UCSD-AML1 (cell line): ENCODE data around the gene CCDC88C.
A peak's percentile ranks its signal among the peaks of the same experiment; 100 is the strongest.
"Not testable (repeated sequence)": the region's sequence is repeated elsewhere in the genome, so short reads cannot be mapped to it uniquely, and the experiment has no call there.

Experiments used
- DNase-seq: peaks from one replicate; lab custom pipeline; 2025; ENCODE audit not compliant: unreplicated experiment; lab: John Stamatoyannopoulos, UW

CCDC88C gene

DNA sequence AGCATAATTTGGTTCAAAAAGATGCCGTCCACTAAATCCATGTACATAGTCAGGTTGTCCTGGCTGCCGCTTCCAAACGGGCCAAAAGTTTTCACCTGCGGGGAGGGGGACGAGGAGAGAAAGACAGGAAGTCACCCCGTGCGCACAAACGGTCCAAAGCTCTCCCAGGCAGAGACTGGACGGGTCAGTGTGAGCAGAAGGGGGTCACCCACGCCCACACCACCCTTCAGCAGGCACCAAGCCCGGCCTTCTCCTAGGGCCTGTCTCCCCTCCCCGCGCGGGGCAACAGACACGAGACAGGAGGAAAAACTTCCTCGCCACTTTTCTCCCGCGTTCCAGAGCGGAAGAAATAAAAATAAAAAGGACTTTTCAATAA lies 888 bp downstream of the CCDC88C start:
- no peak for DNase-seq

DNA sequence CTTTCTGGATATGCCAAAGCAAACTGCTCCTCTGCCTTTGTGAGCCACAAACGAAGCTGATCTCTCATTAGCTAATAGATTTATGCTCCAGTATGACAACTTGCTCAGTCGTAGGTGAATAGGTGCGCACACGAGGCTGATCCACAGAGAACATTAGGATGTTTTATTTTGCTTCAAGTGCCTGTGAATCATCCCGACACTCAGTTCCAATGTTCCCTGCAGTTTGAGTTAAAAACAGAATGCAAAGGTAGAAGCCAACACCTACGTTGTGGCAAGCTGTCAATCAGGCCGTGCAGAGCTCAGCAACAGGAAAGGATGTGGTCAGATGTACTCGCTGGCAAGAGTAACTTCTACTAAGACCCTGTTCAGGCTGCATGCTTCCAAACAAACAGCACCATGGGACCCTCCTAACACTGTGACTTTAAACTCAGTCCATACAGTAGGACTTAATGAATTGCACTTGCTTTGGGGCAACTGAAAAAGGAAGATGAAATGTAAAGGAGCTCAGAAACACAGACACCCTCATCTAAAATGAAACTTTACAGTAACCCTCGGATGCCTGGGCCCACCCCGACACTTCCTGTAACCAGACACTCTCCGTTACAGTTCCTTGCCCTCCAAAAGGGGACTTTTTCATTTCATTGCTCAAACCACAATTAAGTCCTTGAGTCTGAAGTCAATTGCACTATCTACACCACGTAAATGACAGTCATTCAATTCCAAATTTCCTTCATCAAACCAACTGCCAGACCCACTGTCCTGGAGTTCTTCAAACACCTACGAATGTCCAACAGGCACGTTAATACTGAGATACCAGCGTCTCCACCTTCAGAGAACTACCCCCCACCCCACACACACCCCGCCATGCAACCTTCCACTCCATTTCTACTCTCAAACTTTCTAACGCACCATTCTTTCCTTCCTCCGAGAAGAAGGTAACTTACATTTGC lies 1.6 kb downstream of the CCDC88C start:
- peak; percentile 45 for DNase-seq

DNA sequence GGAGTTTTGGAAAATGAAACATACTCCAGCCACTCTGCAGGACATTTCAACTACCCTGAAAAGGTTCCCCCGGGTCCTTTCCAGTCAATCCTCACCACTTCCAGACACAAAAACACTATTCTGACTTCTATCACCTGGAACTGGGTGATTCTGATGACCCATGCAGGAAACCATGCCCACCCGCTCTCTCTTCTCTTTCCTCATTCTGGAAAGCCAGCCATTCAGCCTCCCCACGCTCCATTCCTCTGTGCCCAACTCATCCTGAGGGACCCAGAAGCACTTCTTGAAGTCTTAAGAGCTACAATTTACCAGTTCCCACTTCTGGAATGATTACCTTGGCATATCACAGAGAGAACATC lies 3.2 kb downstream of the CCDC88C start:
- no peak for DNase-seq

DNA sequence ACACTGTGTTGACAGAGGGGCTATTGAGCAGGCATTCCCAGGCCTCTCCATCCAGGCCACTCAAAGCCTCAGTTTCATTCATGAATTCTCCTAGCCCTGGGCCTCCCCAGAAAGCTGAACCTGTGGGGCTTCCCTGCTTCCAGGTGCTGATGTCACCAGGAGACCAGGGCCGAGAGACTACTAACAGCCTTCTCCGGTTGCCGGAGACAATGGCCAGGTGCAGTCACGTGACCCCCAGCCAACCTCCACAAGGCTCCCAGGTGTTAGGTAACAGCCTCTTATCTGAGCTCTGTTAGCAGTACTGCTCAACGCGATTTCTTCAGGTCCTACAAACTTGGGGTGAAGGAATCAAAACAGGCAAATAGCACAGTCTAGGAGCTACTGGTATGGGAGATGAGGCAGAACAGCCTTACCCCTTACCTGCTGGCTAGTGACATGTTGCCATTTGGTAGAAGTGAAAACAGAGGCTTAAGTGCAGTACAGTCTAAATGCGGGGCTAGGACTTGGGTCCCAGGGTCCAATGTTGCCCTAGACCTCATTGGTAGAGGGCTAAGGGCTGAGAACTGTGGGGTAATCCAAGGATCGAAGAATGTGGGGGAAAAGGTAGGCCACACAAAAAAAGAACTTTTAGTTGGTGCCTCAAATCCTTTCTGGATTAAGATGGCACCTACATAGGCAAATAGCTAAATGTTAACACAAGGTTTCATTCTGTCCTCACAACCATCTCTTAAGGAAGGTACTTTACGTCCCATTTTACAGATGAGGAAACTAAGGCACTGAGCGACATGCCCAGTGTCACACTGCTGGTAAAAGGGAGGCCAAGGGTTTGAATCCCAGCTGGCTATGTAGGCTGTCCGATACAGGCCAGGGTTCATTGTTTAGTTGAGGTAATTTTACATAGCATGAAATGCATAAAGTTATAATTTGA lies 3.8 kb downstream of the CCDC88C start:
- no peak for DNase-seq

DNA sequence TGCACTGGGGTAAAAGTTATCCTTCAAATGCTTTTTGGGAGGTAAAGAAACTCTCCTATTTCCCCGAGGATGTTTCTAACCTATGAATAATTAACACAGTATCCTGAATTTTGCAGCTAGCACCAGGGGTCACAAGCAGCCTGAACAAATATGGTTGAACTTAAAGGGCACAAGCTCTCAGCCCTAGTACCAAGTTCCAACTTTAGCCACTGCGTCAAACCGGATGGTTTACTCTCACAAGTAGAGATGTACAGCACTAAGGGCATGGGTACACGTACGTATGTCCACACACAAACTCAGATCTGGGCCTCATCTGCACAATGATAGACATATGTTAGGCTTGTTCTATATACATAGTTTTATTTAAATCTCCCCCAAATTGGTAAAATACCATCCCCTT lies 4.7 kb downstream of the CCDC88C start:
- no peak for DNase-seq

DNA sequence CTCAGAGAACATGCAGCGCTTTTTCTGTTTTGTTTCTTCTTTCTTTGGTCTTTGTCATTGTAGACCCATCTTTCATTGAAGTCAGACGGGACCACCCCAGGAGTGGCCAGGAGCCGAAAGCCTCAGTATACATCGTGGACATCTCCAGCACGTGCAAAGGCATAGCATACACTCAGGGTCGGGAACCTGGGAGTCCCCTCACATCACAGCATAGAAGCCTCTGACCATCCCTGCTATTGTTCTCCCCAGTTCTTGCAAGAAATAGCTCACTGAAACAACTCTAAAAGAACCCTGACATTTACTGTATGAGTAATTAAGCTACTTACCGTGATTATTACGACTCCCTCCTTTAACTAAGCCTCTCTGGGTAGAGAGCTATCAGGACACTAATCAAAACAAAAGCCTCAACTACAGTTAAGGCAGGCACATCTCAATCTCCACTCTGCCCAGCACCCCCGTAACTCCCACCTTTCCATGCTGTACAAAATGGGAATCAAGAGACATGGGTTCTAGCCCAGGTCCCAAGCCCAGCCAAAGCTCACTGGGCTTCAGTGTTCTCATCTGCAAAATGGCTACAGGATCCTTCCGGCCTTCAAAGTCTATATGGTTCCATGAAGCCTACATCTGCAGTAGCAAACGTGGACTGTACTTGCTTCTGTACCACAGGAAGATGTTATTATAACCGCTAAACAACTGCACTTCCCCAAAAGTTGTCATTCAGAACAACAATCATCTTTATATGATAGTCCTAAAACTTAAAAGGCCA lies 6.7 kb downstream of the CCDC88C start:
- DNase-seq, result no peak

DNA sequence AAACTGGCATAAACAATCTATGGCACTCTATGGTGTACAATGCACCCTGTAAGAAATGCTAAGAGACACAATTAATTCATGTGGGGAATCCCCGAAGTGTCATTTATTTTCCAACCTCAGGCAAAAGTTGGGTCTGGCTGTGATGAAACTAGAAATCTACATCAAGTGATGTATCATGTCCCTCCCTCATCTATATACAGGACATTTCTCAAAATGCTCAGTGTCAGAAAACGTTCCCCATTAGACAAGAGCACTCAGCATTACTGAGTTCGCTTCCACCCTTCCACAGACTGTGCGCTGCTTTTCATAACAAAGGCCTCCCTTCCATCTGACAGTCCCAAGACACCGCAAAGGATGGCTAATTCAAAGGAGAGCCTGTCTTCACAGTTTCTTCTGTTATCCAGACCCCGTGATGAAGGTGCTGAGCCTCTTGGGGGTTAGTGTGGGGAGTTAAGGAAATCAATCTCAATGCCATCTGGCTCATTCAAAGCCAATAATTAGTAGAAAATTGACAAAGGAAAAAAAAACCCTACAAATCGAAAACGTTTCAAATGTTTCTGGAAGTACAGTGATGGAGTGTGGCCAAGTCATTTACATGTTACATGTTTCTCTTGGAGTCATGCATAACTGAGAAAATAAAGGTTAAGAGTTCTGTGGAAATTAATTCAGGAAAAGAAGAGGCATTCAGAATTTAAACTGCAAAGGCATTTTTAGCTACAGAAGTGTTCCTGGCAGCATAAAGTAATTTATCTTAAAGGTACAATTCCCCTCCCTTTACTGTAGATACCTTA lies 7.5 kb downstream of the CCDC88C start:
- DNase-seq, result no peak

DNA sequence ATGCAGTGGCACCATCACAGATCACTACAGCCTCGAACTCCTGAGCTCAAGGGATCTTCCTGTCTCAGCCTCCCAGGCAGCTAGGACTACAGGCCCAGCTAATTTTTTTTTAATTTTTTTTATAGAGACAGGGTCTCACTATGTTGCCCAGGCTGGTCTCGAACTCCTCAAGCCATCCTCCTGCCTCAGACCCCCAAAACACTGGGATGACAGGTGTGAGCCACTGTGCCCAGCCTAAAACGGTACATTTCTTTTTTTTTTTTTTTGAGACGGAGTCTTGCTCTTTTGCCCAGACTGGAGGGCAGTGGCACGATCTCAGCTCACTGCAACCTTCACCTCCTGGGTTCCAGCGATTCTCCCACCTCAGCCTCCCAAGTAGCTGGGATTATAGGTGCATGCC lies 8.4 kb downstream of the CCDC88C start:
- not testable (repeated sequence) for DNase-seq

DNA sequence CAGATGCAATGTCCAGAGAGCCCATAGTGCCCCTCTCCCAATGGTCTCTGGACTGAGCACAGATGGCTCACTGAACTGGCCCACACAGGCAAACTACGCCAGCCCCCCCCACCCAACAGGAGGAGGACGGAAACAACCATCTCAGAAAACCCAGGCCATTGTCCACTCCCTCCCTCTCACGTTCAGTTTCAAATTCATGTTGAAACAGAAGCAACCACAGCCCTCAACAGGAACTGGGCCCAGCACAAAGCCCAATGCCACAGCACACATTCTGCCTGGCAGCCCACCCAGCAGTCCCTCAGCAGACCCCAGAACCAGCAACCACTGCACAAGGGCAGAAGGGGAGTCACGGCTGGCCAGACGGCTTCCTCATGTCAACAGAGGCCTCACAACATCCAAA lies 10.6 kb downstream of the CCDC88C start:
- DNase-seq, result no peak

DNA sequence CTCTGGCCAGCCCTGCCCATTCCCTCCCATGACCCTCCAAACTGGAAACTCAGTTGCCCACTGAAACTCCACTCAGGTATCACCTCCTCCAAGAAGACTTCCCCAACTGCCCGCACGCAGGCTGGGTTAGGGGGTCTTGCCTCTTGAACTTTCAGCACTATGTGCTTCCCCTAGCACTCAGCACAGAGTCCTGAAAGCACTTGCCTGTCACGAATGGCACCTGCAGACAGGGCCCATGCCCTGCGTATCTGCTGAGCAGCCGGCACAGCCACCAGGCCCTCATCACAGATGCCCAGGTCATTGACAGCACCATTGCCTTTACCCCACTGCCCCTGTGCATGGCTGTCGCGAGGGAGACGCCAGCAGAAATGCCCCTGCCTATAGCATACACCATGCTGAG lies 11.2 kb downstream of the CCDC88C start:
- no peak for DNase-seq

DNA sequence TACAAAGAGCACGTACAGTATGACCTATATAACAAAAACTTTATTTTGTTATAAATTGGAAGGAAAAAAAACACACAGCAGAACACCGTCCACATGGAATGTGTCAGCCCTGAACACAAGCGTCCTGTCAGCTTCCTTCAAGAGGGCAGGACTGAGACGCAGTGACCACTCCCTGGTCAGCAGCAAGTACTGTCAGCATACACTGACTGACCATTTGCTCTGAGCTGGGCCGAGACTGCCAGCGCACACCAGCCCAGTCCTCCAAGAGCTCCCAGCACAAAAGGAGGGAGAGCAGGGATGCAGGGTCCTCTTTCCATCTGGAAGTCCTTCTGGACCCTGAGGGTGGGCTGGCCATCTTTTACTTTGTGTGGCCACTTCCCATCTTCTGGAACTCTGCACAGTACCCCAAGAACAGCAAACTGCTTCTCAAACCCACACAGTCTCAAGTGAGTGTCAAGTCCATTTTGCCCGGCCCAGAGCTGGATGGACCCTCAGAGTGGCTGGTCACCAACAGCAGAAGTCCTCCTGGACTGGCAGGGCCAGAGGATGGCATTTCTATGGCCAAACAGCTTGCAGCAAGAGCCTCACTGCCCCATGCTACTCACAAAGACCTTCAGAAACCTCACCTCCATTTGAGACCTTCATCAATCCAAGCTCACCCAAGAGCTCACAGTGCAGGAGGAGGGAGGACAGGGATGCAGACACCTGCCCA lies 11.7 kb downstream of the CCDC88C start:
- DNase-seq, result no peak

DNA sequence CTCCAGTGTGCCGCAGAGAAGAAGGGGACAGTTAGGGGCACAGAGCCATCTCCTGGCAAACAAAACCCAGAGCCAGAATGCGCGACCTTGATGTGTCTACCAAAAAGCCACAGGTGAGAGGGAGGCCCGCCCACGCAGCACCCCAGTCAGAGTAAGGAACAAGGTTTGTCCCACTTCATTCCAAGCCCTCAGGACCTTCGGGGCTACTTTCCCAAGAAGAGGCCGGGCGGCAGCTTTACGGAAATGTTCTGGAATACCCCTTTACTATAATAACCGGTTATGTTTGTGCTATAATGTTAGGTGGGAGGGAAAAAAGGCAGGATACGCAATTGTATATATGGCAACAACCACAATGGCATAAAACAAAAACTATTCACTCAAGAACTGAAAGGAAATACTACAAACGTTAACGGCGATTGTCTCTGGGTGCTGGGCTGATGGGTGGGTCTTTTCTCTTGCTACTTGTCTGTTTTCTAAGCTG lies 12.3 kb downstream of the CCDC88C start:
- DNase-seq, result no peak

DNA sequence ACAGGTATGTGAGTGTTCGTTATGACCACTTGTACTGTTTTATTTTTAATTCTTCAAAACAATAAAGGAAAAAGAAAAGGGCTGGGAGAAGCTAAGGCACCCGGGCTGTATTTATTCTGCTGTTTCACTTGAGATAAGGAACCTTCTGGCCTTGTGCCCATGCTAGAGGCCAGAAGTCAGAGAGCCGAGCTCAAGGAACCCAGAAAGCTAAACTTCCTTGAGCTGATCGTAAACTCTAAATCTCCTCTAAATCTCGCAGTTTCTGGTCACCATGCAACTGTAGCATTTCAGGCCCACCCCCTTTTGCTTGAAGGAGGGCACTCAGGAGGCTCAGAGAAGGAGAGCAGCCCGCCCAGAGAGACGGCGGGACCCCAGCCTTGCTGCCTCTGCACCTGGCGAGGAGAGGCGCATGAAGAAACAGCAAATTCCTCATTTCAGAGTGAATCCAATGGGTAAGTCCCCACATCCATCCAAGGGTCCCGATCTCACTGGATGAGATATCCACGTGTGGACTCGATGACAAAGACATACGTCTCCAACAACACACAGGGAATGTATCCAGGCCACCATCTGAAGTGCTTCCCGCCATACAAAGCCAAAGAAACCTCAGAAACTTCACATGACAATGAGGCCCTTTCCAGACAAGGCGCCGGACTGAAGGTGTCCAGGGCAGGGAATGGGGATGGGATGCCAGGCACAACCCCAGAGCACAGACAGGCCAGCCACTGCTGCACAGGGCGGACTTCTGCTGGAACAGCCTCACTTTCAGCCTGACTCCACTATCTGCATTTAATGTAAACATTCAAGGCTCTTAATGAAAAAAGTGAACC lies 14.6 kb downstream of the CCDC88C start:
- no peak for DNase-seq

DNA sequence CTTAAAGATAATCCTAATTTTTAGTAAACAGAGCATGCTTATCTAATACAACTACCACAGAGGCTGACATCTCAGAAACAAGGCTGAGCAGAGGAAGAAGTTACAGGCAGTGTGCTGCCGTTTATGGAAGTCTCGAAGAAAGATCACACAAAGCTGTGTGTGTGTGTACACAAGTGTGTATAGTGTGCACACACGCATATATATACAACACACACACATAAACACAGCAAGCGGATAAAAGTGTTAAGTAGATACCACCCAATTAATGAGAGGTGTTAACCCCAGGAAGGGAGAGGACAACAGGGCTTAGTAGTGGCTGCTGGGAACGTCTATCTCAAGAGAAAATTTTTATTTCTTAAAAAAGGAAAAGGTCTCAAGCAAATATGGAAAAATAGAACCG lies 15.3 kb downstream of the CCDC88C start:
- DNase-seq, result no peak

DNA sequence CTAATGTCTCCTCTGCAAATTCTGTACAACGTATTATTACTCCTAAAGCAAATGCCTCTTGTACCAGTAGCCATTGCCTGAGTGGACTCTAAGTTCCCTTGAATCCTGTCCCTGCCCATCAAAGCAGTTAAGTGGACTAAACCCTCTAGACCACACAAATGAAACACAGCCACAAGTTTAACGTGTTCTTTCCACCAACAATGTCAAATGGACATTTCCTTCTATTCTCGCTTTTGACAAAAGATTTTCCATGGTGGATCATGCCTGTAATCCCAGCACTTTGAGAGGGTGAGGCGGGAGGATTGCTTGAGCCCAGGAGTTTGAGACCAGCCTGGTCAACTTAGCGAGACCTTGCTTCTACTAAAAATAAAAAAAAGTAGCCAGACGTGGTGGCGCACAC lies 15.9 kb downstream of the CCDC88C start:
- no peak for DNase-seq

DNA sequence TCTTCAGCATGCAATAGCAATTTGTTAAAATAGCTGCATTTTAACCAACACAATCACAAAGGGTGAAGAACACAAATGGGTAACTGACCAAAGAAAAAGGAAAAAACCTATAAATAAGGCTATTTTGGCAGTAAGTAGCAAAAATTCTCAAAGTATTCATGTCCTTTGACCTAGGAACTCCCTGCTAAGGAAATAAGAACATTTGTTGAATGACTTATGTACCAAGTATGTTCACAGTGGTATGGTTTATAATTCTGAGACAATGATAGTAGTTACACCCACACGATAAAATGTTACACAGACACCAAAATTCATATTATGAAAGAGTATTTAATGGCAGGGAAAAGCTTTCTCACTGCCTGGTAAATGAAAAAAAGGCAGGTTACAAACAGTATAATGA lies 16.9 kb downstream of the CCDC88C start:
- no peak for DNase-seq

DNA sequence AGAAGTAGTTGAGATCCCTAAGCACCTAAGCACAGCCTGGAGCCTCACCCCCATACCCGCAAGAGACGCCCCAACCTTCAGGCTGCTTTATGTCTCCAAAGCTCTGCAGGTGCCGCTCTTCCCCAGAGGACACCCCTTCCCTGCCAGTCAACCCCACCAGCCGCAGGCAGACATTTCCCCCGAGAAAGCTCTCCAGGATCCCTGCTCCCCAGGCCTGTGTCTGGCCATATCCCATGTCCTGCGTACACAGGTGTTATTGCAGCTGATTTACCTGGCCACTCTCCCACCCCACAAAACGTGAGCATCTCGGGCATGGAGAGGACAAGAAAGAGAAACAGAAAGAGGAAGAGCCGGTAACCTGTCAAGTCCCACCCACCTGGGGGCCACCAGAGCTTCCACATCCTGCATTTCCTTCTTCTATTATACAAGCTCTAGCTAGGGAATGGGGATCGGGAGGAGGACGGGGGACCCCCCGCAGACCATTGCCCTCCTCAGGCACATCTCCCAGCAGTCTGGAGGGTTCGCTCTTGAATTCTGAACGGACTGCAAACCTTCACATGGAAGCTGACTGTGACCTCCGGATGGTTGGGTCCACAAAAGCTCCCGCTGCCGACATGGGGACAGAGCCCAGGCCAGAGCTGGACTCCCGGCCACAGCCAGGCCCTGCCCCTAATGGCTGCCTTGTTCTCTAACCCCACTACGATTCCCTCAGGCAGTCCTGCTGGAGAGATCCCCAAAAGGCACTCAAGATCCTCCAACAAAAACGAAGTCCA lies 17.6 kb downstream of the CCDC88C start:
- no peak for DNase-seq

DNA sequence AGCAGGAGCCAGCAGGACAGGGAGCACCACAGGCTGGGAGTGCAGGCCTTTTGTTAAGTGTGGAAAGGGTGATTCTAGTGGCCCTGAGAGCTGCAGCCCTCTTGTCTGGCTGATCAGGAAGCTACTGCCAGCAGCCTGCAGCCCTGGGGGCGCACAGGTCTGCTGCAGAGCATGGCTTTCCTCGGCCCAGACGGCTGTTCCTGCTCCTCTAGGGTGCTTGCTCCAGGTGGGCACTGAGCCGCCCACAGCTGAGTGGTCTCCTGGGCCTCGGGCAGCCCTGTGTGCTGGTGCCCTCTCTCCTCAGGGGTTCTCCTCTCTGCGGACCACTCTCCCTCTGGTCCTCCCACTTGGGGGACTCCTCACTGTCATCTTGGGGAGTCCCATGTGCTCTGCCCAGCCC lies 18.9 kb downstream of the CCDC88C start:
- DNase-seq, result no peak
